SK-N-SH (cell line): ENCODE results near the gene CKS1B. TPM values are rescaled to one million over a fixed set of nuclear protein-coding genes. Genes with fewer than 3 reads are reported as not detected.

Experiments
- CTCF ChIA-PET: fragments of 300-600, 350-600 bp; formaldehyde crosslinking; extraction: SDS; loops from one replicate; lab custom pipeline; 2021; lab: Yijun Ruan, JAX
- POLR2A ChIA-PET: fragments of 350-600 bp; sonication (Branson Sonifier 250); formaldehyde crosslinking; extraction: SDS; loops from one replicate; lab custom pipeline; 2020; ENCODE audit warnings: antibody characterized with exemption, inconsistent platforms; lab: Yijun Ruan, JAX
- DNase-seq: peaks from one replicate; pipeline ENCODE4 v3.0.0; 2012
- H2AFZ ChIP-seq: fragments of 200-600 bp; sonication (generic); 2 replicates; pipeline ENCODE4 v1.8.1; 2016; ENCODE audit warnings: antibody characterized with exemption, mild to moderate bottlenecking, low read depth
- H3F3A ChIP-seq: fragments of 200-600 bp; sonication (generic); replicated peaks from 2 replicates; pipeline ENCODE3; 2016; ENCODE audit warnings: antibody characterized with exemption, mild to moderate bottlenecking; ENCODE audit not compliant: insufficient read depth
- H3K27ac ChIP-seq, 2 experiments: fragments of 200-500 bp in 1 of 2; fragments of 200-600 bp in 1 of 2; sonication (Bioruptor generic) in 1 of 2; sonication (generic), shearing (Covaris generic) in 1 of 2; 2 replicates each; pipeline versions ENCODE4 v1.5.1 to v1.6.1; 2014 to 2016; ENCODE audit warnings: low read depth in 2 of 2, inconsistent platforms in 1 of 2, low read length in 1 of 2, mild to moderate bottlenecking in 1 of 2, mixed read lengths in 1 of 2
- H3K27me3 ChIP-seq: fragments of 200-600 bp; sonication (generic), shearing (Covaris generic); 2 replicates; pipeline ENCODE4 v1.6.1; 2016; ENCODE audit warnings: mixed run types; ENCODE audit not compliant: insufficient read depth
- H3K36me3 ChIP-seq, 2 experiments: fragments of 200-500 bp in 1 of 2; fragments of 200-600 bp in 1 of 2; sonication (Bioruptor generic) in 1 of 2; sonication (generic) in 1 of 2; replicated peaks in 1 of 2; 2 replicates each; pipeline versions ENCODE3 to v1.5.1; 2014 to 2016; ENCODE audit warnings: low read length in 1 of 2, mild to moderate bottlenecking in 1 of 2; ENCODE audit not compliant: insufficient read depth in 2 of 2, control insufficient read depth in 1 of 2
- H3K4me1 ChIP-seq, 2 experiments: fragments of 200-500 bp in 1 of 2; fragments of 200-600 bp in 1 of 2; sonication (Bioruptor generic) in 1 of 2; sonication (generic), shearing (Covaris generic) in 1 of 2; 2 replicates each; pipeline versions ENCODE4 v1.5.1 to v1.6.1; 2014 to 2016; ENCODE audit warnings: low read depth in 1 of 2, low read length in 1 of 2, mixed run types in 1 of 2; ENCODE audit not compliant: insufficient read depth in 2 of 2, control insufficient read depth in 1 of 2
- H3K4me2 ChIP-seq: fragments of 200-600 bp; sonication (generic), shearing (Covaris generic); 2 replicates; pipeline ENCODE4 v1.6.1; 2017; ENCODE audit warnings: mixed run types
- H3K4me3 ChIP-seq, 2 experiments: fragments of 200-500 bp in 1 of 2; fragments of 200-600 bp in 1 of 2; sonication (Bioruptor generic) in 1 of 2; sonication (generic), shearing (Covaris generic) in 1 of 2; 2 replicates each; pipeline versions ENCODE4 v1.5.1 to v1.8.1; 2014 to 2016; ENCODE audit warnings: low read depth in 2 of 2, inconsistent platforms in 1 of 2, low read length in 1 of 2, mild to moderate bottlenecking in 1 of 2, mixed read lengths in 1 of 2, moderate library complexity in 1 of 2
- H3K79me2 ChIP-seq: fragments of 200-600 bp; sonication (generic); 2 replicates; pipeline ENCODE4 v1.8.1; 2017; ENCODE audit warnings: mild to moderate bottlenecking; ENCODE audit not compliant: insufficient read depth
- H3K9ac ChIP-seq: fragments of 200-600 bp; sonication (generic); 2 replicates; pipeline ENCODE4 v1.6.1; 2017; ENCODE audit warnings: mixed run types
- H3K9me2 ChIP-seq: fragments of 200-600 bp; sonication (generic); 2 replicates; pipeline ENCODE4 v1.6.1; 2017; ENCODE audit warnings: mixed run types
- H3K9me3 ChIP-seq: fragments of 200-600 bp; sonication (generic); 2 replicates; pipeline ENCODE4 v1.6.1; 2017; ENCODE audit warnings: mixed run types, mild to moderate bottlenecking, moderate library complexity
- H4K20me1 ChIP-seq: fragments of 200-600 bp; sonication (generic); 2 replicates; pipeline ENCODE4 v1.6.1; 2017; ENCODE audit warnings: mild to moderate bottlenecking, mixed run types; ENCODE audit not compliant: insufficient read depth
- CHD2 ChIP-seq: fragments of 150-350 bp; IDR thresholded peaks from 2 replicates; pipeline ENCODE4 v1.6.1; 2018; ENCODE audit warnings: low read length; ENCODE audit not compliant: partially characterized antibody
- ELF1 ChIP-seq: IDR thresholded peaks from 2 replicates; pipeline ENCODE4 v1.4.0; 2012
- EP300 ChIP-seq, 2 experiments: IDR thresholded peaks; 2 replicates each; pipeline versions ENCODE4 v1.4.0 to v1.6.1; 2012; ENCODE audit warnings: borderline replicate concordance in 1 of 2, low read depth in 1 of 2, low read length in 1 of 2
- FOSL2 ChIP-seq: IDR thresholded peaks from 2 replicates; pipeline ENCODE4 v1.4.0; 2012; ENCODE audit warnings: low read depth, mild to moderate bottlenecking, moderate library complexity, borderline replicate concordance
- FOXJ3 ChIP-seq: sonication (generic); formaldehyde crosslinking; IDR thresholded peaks from 2 replicates; pipeline ENCODE4 v1.5.1; 2020; ENCODE audit warnings: mild to moderate bottlenecking, missing genetic modification reagents
- FOXM1 ChIP-seq: IDR thresholded peaks from 2 replicates; pipeline ENCODE4 v1.4.0; 2012; ENCODE audit warnings: low read depth, mild to moderate bottlenecking
- GABPA ChIP-seq: IDR thresholded peaks from 2 replicates; pipeline ENCODE4 v1.4.0; 2012; ENCODE audit warnings: low read depth, mild to moderate bottlenecking
- GATA2 ChIP-seq: sonication (generic); formaldehyde crosslinking; IDR thresholded peaks from 2 replicates; pipeline ENCODE4 v1.5.0; 2020; ENCODE audit warnings: mild to moderate bottlenecking, missing genetic modification reagents
- IRF3 ChIP-seq: fragments of 150-350 bp; IDR thresholded peaks from 2 replicates; pipeline ENCODE4 v1.6.1; 2016; ENCODE audit warnings: mild to moderate bottlenecking, low read depth, low read length
- JUND ChIP-seq: IDR thresholded peaks from 2 replicates; pipeline ENCODE4 v1.4.0; 2012
- MAX ChIP-seq: IDR thresholded peaks from 2 replicates; pipeline ENCODE4 v1.4.0; 2012; ENCODE audit warnings: low read depth
- MEF2A ChIP-seq: IDR thresholded peaks from 2 replicates; pipeline ENCODE4 v1.4.0; 2012; ENCODE audit warnings: low read depth, borderline replicate concordance
- NFIC ChIP-seq: IDR thresholded peaks from 2 replicates; pipeline ENCODE4 v1.4.0; 2012; ENCODE audit warnings: borderline replicate concordance
- NRF1 ChIP-seq: IDR thresholded peaks from 2 replicates; pipeline ENCODE4 v1.6.1; 2012; ENCODE audit warnings: low read depth, mild to moderate bottlenecking, low read length
- PBX3 ChIP-seq: IDR thresholded peaks from 2 replicates; pipeline ENCODE4; 2012
- POLR2AphosphoS5 ChIP-seq: IDR thresholded peaks from 2 replicates; pipeline ENCODE4 v1.6.1; 2012; ENCODE audit warnings: low read depth, low read length
- RAD21 ChIP-seq: IDR thresholded peaks from 2 replicates; pipeline ENCODE4 v1.6.1; 2012; ENCODE audit warnings: mild to moderate bottlenecking, low read length
- REST ChIP-seq: IDR thresholded peaks from 2 replicates; pipeline ENCODE4 v1.6.1; 2012; ENCODE audit warnings: mild to moderate bottlenecking, low read depth, low read length, moderate library complexity
- RFX5 ChIP-seq: IDR thresholded peaks from 2 replicates; pipeline ENCODE4 v1.6.1; 2012; ENCODE audit warnings: mild to moderate bottlenecking, improper control_type of control experiment, low read length
- RXRA ChIP-seq: IDR thresholded peaks from 2 replicates; pipeline ENCODE4 v1.4.0; 2012; ENCODE audit warnings: low read depth, mild to moderate bottlenecking, borderline replicate concordance
- SIN3A ChIP-seq: IDR thresholded peaks from 2 replicates; pipeline ENCODE4 v1.6.1; 2012; ENCODE audit warnings: low read depth, mild to moderate bottlenecking, low read length, moderate library complexity, borderline replicate concordance
- SMC3 ChIP-seq: IDR thresholded peaks from 2 replicates; pipeline ENCODE4 v1.6.1; 2012; ENCODE audit warnings: low read depth, low read length, improper control_type of control experiment
- TAF1 ChIP-seq: IDR thresholded peaks from 2 replicates; pipeline ENCODE4 v1.6.1; 2012; ENCODE audit warnings: low read depth, mild to moderate bottlenecking, low read length, moderate library complexity, borderline replicate concordance
- TCF12 ChIP-seq: IDR thresholded peaks from 2 replicates; pipeline ENCODE4 v1.4.0; 2012
- TEAD4 ChIP-seq: IDR thresholded peaks from 2 replicates; pipeline ENCODE4 v1.4.0; 2012; ENCODE audit warnings: mild to moderate bottlenecking, borderline replicate concordance; ENCODE audit not compliant: insufficient read depth
- USF2 ChIP-seq: fragments of 150-350 bp; IDR thresholded peaks from 2 replicates; pipeline ENCODE4 v1.6.1; 2017; ENCODE audit warnings: antibody characterized with exemption, low read length, low read depth, borderline replicate concordance
- YY1 ChIP-seq: IDR thresholded peaks from 2 replicates; pipeline ENCODE4 v1.4.0; 2012; ENCODE audit warnings: low read depth, mild to moderate bottlenecking
- WGBS: methylation state at CpG from one replicate; pipeline ENCODE4 v1.1.6; 2017; ENCODE audit warnings: low lambda C conversion rate; 5-methylcytosine and 5-hydroxymethylcytosine counted together
- polyA plus RNA-seq, 3 experiments: library from polyadenylated mRNA; depleted of rRNA; stranded (reverse); fragments of >200 nt; gene quantifications; 2 replicates each; pipeline ENCODE4 v1.2.3, GENCODE V29; 2012

Gene CKS1B
- polyA plus RNA-seq, 1 of the 3 experiments (the other 2 are of a cell fraction) = 308 TPM

- Histone ChIP-seq H3K36me3 (no peaks in the 10 kb centered on the region), H3K9me2 (no peaks in the 10 kb centered on the region), H3K9ac (peak within 1 kb of the TSS; percentile 90), H3K4me1 (peaks cover 20 to 28% of the 10 kb centered on the region in 2 experiments; a peak in 3 of 4 replicates), H4K20me1 (no peaks in the 10 kb centered on the region), H2AFZ (peak within 1 kb of the TSS; percentile 94), H3K4me3 (peak within 1 kb of the TSS; percentile 63 to 77), H3K79me2 (peaks cover 12% of the 10 kb centered on the region; the same call in 1 of the 2 replicates), H3K4me2 (peak within 1 kb of the TSS; percentile 94), H3F3A (peaks cover 12% of the 10 kb centered on the region), H3K27ac (peak within 1 kb of the TSS; percentile 94 to 95), H3K9me3 (no peaks in the 10 kb centered on the region), H3K27me3 (no peaks in the 10 kb centered on the region)
- ChIA-PET POLR2A (interaction anchor here (0.6 to 2.1 kb wide), 7 partner anchors 11 to 267 kb away, joined by 3 to 5 read pairs (median 3); partner anchors contain the start of genes PBXIP1 and PYGO2), CTCF (interaction anchor here (0.8 to 6.6 kb wide), 23 partner anchors 8 to 457 kb away, joined by 3 to 34 read pairs (median 4); partner anchors contain the start of gene ADAM15)
- 0% methylated on average over 36 of the region's 45 CpGs for WGBS
- peak; percentile 97 for DNase-seq
- TF ChIP-seq REST (peak; percentile 50), IRF3 (no peak), CHD2 (peak; percentile 93), TEAD4 (no peak), FOXJ3 (CRISPR knock-in tag) (no peak), YY1 (no peak; the same call in 1 of the 2 replicates), USF2 (no peak), NRF1 (no peak), RXRA (no peak), TCF12 (no peak), MAX (peak; percentile 93), RFX5 (no peak), PBX3 (peak; percentile 24), GATA2 (CRISPR knock-in tag) (no peak), ELF1 (no peak), NFIC (no peak), JUND (no peak), TAF1 (no peak; the same call in 1 of the 2 replicates), MEF2A (no peak), RAD21 (no peak), GABPA (no peak), SIN3A (peak; percentile 76; the same call in 1 of the 2 replicates), SMC3 (no peak; the same call in 1 of the 2 replicates), POLR2AphosphoS5 (peak; percentile 66), FOSL2 (no peak), FOXM1 (no peak), EP300 (IDR thresholded peaks at IDR 0.05; ENCODE audit: borderline replicate concordance in 1 of 2, low read depth in 1 of 2, low read length in 1 of 2) (peak in 1 of 2 experiments; percentile 55; a peak in 1 of 4 replicates)
Observed at GRCh38 chr1:154936555-154937084, 37.9 kb upstream of the CKS1B start, which contains the start of gene PMVK. PMVK (minus strand) TSS chr1:154936719; CDS start chr1:154936685, 34 bp downstream.
